ENCODE results near the gene CLDN12.
"Not testable (repeated sequence)": the region's sequence is repeated elsewhere in the genome, so short reads cannot be mapped to it uniquely, and the experiment has no call there.

Gene CLDN12

GRCh38 chr7:90445633-90446032, 42.4 kb downstream of the CLDN12 start:
- DNase-seq = no peak

DNA sequence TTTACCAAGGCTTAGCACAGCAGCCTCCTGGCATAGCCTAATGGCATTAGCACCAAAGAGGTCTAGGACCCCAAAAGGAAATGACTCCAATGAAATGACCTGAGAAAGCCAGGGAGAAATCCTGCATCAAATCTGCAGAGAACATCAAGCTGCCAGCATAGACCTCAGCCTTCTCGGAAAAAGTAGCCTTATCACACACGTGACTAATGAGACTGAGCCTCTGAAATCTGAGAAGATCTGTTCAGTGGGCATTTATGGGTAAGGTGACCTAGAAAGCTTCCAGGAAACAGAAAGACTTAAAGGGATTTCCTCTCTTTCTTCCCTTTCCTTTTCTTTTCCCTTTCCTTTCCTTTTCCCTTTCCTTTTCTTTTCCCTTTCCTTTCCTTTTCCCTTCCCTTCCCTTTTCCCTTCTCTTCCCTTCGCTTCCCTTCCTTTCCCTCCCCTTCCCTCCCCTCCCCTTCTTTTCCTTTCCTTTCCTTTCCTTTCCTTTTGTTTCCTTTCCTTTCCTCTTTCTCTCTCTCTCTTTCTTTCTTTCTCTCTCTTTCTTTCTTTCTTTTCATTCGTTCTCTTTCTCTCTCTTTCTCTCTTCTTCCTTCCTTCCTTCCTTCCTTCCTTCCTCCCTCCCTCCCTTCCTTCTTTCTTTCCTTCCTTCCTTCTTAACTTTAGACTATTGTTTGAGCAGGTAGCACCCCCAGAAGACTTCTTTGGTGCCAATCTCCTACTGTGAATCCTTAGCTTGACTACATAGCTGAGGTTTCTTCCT, 43.1 kb downstream of the CLDN12 start:
- DNase-seq = no peak

GRCh38 chr7:90453259-90453891, 50.1 kb downstream of the CLDN12 start:
- no peak for DNase-seq

DNA sequence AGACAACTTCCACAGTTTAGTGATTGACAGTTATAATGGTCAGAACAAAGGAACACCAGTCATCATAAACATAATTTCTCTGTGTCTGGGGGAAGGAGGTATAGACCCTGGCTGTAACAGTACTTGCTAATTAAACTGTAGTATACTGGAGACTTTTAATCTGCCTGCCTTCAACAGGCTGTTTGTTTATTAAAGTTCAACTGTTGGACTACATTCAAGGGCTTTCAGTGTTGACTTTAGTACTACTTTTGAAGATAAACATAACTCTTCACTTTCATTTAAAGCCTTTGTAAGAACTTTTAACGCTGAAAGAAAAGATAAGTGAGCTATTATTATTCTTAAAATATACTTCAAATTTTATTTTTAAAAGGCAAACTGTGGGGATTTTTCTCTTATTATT, 50.7 kb downstream of the CLDN12 start:
- DNase-seq = no peak

DNA sequence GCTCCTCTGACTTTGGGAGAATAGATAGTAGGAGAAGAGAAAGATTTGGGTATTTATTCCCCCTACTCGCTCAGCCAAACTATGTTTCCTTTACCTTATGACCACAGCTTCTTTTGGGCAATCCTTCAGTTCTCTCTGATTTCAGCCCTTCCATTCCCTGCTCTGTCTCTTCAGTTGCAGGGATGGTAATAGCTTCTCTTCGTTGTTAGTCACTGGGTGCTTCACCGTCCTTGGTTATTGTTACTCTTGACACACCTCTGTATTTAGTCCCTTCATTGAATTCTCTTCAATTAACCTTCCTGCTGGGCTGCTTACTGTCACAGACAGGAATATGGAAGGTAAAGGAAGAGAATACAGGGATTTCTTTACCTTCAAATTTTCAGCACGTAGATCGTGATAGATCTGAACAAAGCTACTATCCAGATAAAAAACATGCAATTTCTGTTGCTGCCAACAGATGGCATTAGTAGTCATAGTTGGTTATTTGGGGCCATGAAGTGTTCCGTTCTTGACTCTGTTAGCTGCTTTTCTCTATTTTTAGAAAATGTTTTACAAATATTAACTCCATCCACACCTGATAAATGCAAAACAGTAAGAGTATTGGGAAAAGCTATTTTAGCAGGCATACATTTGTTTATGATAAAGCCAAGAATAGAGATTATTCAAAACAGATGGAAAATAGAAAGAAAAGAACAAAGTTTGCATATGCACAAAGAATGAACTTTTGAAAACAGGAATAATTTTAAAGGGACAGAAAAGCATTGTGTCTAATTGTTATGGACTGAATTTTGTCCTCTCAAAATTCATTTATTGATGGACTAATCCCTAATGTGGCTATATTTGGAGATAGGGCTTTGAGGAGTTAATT, 52.1 kb downstream of the CLDN12 start:
- DNase-seq = no peak

DNA sequence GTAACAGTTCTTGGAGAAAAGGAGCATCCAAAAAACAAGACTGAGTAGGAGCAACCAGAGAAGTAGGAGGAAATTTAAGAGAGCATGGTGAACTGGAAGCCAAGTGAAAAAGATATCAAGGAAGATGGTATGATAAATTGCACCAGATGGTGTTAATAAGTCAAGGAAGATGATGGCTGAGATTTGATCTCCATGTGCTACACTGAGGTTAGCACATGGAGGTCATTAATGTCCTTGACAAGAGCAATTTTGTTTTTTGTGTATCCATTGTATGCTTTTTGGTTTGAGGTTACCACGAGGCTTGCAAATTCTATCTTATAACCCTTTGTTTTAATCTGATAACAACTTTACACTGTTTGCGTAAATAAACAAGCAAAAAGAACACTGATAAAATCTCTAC, 54.8 kb downstream of the CLDN12 start:
- DNase-seq = no peak

DNA sequence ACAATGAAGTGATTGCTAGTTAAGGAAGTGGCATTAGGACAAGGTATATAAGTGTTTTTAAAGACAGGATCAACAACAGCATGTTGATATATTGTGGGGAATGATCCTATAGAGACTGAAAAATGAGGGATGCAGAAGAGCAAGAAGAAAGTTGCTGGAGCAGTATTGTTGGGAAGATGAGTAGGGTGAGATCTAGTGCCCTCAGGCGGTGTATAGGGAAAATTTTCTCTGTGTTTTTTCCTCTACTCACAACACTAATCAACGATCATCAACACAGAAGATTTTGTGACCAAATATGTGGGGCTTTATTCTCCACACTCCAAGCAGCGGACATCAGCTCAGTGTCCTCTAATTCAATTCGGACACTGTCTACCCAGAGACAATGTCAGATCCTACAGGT, 56.6 kb downstream of the CLDN12 start:
- DNase-seq = no peak

- DNase-seq = no peak
Measured at GRCh38 chr7:90461219-90461618, 58.0 kb downstream of the CLDN12 start.

DNA sequence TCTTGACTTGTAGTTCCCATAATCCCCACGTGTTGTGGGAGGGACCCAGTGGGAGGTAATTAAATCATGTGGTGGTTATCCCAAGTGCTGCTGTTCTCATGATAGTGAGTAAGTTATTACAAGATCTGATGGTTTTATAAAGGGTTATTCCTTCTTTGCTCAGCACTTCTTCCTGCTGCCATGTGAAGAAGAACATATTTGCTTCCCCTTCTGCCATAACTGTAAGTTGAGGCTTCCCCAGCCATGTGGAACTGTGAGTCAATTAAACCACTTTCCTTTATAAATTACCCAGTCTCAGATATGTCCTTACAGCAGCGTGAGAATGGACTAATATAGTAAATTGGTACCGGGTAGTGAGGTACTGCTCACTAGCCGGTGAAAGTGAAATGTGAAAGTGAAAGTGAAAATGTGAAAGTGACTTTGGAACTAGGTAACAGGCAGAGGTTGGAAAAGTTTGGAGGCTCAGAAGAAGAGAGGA, 59.9 kb downstream of the CLDN12 start:
- not testable (repeated sequence) for DNase-seq

Data from right forelimb (tissue), 1 donor.